Fibroblast of mammary gland (primary cell): Measurements from ENCODE around the gene MAGI2.

Experiments used
- DNase-seq: peaks from one replicate; pipeline ENCODE4 v3.0.0-alpha.2; 2010; ENCODE audit warnings: low read depth
- H3K4me3 ChIP-seq: 2 replicates; pipeline ENCODE4 v1.5.1; 2011; ENCODE audit warnings: low read depth, mild to moderate bottlenecking, low read length, moderate library complexity; ENCODE audit not compliant: control insufficient read depth
- CTCF ChIP-seq: conservative IDR thresholded peaks from 2 replicates; pipeline ENCODE4 v1.5.1; 2011; ENCODE audit warnings: low read depth, low read length, inconsistent platforms; ENCODE audit not compliant: control insufficient read depth, insufficient read depth

MAGI2 gene

GRCh38 chr7:78267141-78267540 is 1186.3 kb downstream of the MAGI2 start:
- no peak for TF ChIP-seq CTCF
- no peak for DNase-seq
- no peak overlapping the region for H3K4me3 ChIP-seq

DNA sequence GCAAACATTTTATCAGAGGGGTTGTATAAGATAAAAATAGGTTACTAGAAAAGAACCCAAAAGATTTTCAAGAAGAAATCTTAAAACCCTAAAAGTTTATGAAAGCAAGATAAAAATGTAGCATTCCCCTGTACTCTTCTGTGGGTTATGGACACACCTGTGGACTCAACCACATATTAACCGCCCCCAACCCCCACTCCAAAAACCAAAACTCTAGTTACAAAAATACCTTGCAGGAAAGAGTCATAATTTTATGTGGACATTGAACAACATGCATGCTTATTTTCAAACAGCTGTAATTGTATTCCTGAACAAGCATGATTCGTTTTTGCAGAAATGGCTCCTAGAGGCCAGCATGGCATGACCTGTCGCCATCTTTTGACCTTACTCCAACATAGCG is 1188.0 kb downstream of the MAGI2 start:
- no peak for TF ChIP-seq CTCF
- no peak for DNase-seq
- H3K4me3 ChIP-seq: no peak overlapping the region

DNA sequence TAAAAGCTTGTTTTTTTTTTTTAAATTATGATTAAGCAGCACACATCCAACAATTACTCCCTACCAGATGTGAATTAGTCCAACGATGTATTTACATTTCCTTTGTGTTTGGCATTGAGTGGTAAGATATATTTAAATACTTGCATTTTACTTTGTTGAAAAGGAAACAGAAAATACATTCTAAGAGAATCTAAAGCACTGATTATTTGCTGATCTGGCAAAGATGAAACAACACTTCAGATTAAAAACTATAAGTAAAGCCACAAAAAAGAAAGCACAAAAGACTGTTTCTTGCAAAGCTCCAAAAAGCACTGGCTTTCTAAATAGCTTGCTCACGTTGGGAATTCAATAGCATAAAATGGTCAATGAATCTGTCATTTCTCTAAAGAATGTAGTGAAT is 1188.4 kb downstream of the MAGI2 start:
- TF ChIP-seq CTCF: no peak
- no peak for DNase-seq
- H3K4me3 ChIP-seq: no peak overlapping the region

DNA sequence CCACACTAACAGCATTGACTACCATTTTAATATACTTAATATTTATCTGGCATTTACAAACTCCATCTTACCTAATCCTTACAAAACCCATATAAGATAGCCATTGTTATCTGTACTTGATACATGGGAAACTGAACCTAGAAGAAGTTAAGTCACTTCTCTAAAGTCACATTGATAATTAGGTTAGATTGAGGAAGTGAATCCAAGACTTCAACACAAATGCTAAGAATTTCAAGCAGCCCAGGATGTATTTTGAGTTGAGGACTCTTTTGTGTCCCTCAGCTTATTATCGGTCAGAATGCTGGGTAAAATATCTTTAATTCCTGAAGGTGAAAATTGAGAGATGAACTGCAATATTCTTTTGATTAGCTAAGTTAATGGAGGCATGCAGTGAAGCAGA is 1189.4 kb downstream of the MAGI2 start:
- no peak overlapping the region for H3K4me3 ChIP-seq
- no peak for TF ChIP-seq CTCF
- DNase-seq: no peak

- TF ChIP-seq CTCF: no peak
- DNase-seq: no peak
Measured at GRCh38 chr7:78261739-78262138, 1191.7 kb downstream of the MAGI2 start.

DNA sequence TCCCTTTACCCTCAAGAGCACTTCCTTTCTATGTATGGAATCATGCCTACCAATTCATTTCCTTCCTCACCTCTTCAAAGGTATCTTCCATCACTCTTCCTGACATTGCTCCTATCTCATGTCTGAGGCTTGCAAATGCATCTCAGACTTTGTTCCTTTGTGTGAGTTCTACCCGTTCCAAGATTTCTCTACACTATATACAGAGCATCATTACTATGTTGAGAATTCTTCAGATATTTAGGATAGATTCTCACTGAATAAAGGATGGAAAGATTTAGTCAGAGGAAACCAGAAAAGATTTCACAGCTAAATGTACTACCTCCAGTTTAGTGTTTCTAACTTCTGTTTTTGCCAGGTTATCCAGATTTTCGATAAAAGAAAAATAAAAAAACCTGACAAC is 1192.2 kb downstream of the MAGI2 start:
- H3K4me3 ChIP-seq: no peak overlapping the region
- no peak for TF ChIP-seq CTCF
- DNase-seq: no peak

More at GRCh38 chr7:78261739-78262138, 1191.7 kb downstream of the MAGI2 start:
- H3K4me3 ChIP-seq: no peak overlapping the region

- no peak for DNase-seq
- H3K4me3 ChIP-seq: no peak overlapping the region
- no peak for TF ChIP-seq CTCF
Measured at GRCh38 chr7:78260826-78261225, 1192.6 kb downstream of the MAGI2 start.
